GM23248 (cell line): ENCODE results near the gene GALNT7. TPM values are rescaled to one million over a fixed set of nuclear protein-coding genes. Genes with fewer than 3 reads are reported as not detected.

Source experiments
- DNase-seq: peaks from one replicate; pipeline ENCODE4 v3.0.0-alpha.2; 2015
- H2AFZ ChIP-seq: fragments of 200-600 bp; sonication (generic); 2 replicates; pipeline ENCODE4 v1.6.1; 2016; ENCODE audit warnings: antibody characterized with exemption
- H3F3A ChIP-seq: fragments of 200-600 bp; sonication (generic); 2 replicates; pipeline ENCODE4 v1.6.1; 2016; ENCODE audit warnings: mild to moderate bottlenecking, antibody characterized with exemption, mixed run types; ENCODE audit not compliant: insufficient read depth
- H3K27ac ChIP-seq: fragments of 200-600 bp; sonication (generic); 2 replicates; pipeline ENCODE4 v1.5.1; 2016; ENCODE audit warnings: mild to moderate bottlenecking
- H3K27me3 ChIP-seq: fragments of 200-600 bp; sonication (generic); replicated peaks from 2 replicates; pipeline ENCODE4 v1.6.1; 2016; ENCODE audit warnings: mild to moderate bottlenecking; ENCODE audit not compliant: insufficient read depth
- H3K36me3 ChIP-seq: fragments of 200-600 bp; sonication (generic); 2 replicates; pipeline ENCODE4 v1.6.1; 2016; ENCODE audit warnings: low read depth, mild to moderate bottlenecking
- H3K4me1 ChIP-seq: fragments of 200-600 bp; sonication (generic); 2 replicates; pipeline ENCODE4 v1.6.1; 2016; ENCODE audit warnings: mild to moderate bottlenecking; ENCODE audit not compliant: insufficient read depth
- H3K4me2 ChIP-seq: fragments of 200-600 bp; sonication (generic); one replicate; pipeline ENCODE4 v1.6.1; 2016; ENCODE audit warnings: mild to moderate bottlenecking; ENCODE audit not compliant: unreplicated experiment
- H3K4me3 ChIP-seq: fragments of 200-600 bp; sonication (generic); 2 replicates; pipeline ENCODE4 v1.5.1; 2016; ENCODE audit warnings: mild to moderate bottlenecking
- H3K79me2 ChIP-seq: fragments of 200-600 bp; sonication (generic); 2 replicates; pipeline ENCODE4 v1.6.1; 2016; ENCODE audit warnings: mild to moderate bottlenecking; ENCODE audit not compliant: insufficient read depth
- H3K9ac ChIP-seq: fragments of 200-600 bp; sonication (generic); 2 replicates; pipeline ENCODE4 v1.6.1; 2016; ENCODE audit warnings: mild to moderate bottlenecking
- H3K9me2 ChIP-seq: fragments of 200-600 bp; sonication (generic); 2 replicates; pipeline ENCODE4 v1.6.1; 2016; ENCODE audit warnings: mixed run types, mild to moderate bottlenecking, moderate library complexity; ENCODE audit not compliant: insufficient read depth
- H3K9me3 ChIP-seq: fragments of 200-600 bp; sonication (generic); one replicate; pipeline ENCODE4 v1.6.1; 2017; ENCODE audit warnings: low read depth
- H4K20me1 ChIP-seq: fragments of 200-600 bp; sonication (generic); 2 replicates; pipeline ENCODE4 v1.6.0; 2016; ENCODE audit not compliant: insufficient read depth
- EZH2 ChIP-seq: fragments of 200-600 bp; sonication (generic); IDR thresholded peaks from 2 replicates; pipeline ENCODE4 v1.6.1; 2018; ENCODE audit warnings: antibody characterized with exemption, mild to moderate bottlenecking; ENCODE audit not compliant: insufficient read depth, poor library complexity, severe bottlenecking
- EZH2phosphoT487 ChIP-seq: fragments of 200-600 bp; sonication (generic); IDR thresholded peaks from 2 replicates; pipeline ENCODE4 v1.6.1; 2018; ENCODE audit warnings: antibody characterized with exemption, moderate library complexity, mild to moderate bottlenecking, low read depth; ENCODE audit not compliant: insufficient read depth
- WGBS, 2 experiments: methylation state at CpG; one replicate each; pipeline ENCODE4 v1.1.6; 2015 to 2017; ENCODE audit warnings: low lambda C conversion rate in 2 of 2, low coverage in 1 of 2; ENCODE audit errors: missing lambda C conversion rate in 2 of 2; 5-methylcytosine and 5-hydroxymethylcytosine counted together
- in situ Hi-C: fragments of 300-500 bp; cut with MboI; formaldehyde crosslinking; loops from 2 replicates; pipeline ENCODE4 v1.15.0; 2020
- polyA plus RNA-seq: library from polyadenylated mRNA; unstranded; fragments of >200 nt; fragmentation: Nextera tagmentation; extraction: Ambion mirVana; gene quantifications from 2 replicates; pipeline ENCODE4 v1.2.1, GENCODE V29; 2016
- total RNA-seq: library from RNA; depleted of rRNA; stranded (reverse); fragments of >200 nt; shearing (Covaris generic); gene quantifications from 2 replicates; pipeline ENCODE4 v1.2.3, GENCODE V29; 2014

GALNT7 gene
- total and polyA plus RNA-seq, 2 experiments from 2014 or later, result 5.8 to 13.1 TPM

- H3K9me3 ChIP-seq, result no peaks in the 10 kb centered on the region
- TF ChIP-seq EZH2phosphoT487, result no peak
- no peak for DNase-seq
- no peak overlapping the region for H3K27ac ChIP-seq
- no peak overlapping the region for H3K4me2 ChIP-seq
- no peaks in the 10 kb centered on the region for H3K79me2 ChIP-seq
- WGBS, 2 experiments, result 75 to 79% methylated on average over 4 of the region's 4 CpGs
- H2AFZ ChIP-seq, result no peak overlapping the region
- H3K9ac ChIP-seq, result no peak overlapping the region
- in situ Hi-C loops, result no loop called here
- no peaks in the 10 kb centered on the region for H3K9me2 ChIP-seq
- no peak overlapping the region for H3K4me3 ChIP-seq
- H3K36me3 ChIP-seq, result no peaks in the 10 kb centered on the region
- H3F3A ChIP-seq, result no peaks in the 10 kb centered on the region
- no peaks in the 10 kb centered on the region for H4K20me1 ChIP-seq
- H3K27me3 ChIP-seq, result no peaks in the 10 kb centered on the region
- H3K4me1 ChIP-seq, result peaks cover 7% of the 10 kb centered on the region
These were observed 101.9 kb downstream of the GALNT7 start for GRCh38 chr4:173270312-173271027.

- no peak for TF ChIP-seq EZH2phosphoT487
- TF ChIP-seq EZH2, result no peak
- DNase-seq, result no peak
- Histone ChIP-seq H2AFZ (no peak overlapping the region), H3K27ac (no peak overlapping the region), H3K36me3 (no peaks in the 10 kb centered on the region), H3K4me2 (no peak overlapping the region), H3K27me3 (no peaks in the 10 kb centered on the region), H3F3A (no peaks in the 10 kb centered on the region), H3K79me2 (no peaks in the 10 kb centered on the region), H3K4me3 (no peak overlapping the region), H3K9ac (no peak overlapping the region), H3K9me2 (no peaks in the 10 kb centered on the region), H4K20me1 (no peaks in the 10 kb centered on the region), H3K9me3 (no peaks in the 10 kb centered on the region), H3K4me1 (peaks cover 7% of the 10 kb centered on the region)
- 94 to 97% methylated on average over 5 of the region's 5 CpGs for WGBS, 2 experiments
- in situ Hi-C loops, result no loop called here
These were observed 103.7 kb downstream of the GALNT7 start for GRCh38 chr4:173272314-173272713.

DNA sequence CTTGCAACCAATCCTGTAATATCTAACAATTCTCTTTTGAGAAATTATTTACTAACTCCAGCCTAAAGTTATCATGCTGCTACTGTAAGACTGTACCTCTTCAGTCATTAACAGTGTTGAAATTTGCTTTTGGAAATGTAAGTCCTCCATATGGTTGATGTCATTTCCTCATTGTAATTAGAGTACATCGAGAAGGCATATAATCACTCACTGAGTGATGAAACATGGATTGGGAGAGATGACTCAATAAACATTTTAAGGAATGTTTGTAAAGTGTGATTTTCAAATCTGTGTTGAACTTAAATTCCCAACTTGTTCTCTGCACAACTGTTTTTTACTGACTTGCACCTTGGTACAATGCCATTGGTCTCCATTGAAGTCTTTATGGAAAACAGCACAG is 104.4 kb downstream of the GALNT7 start:
- Histone ChIP-seq H3K4me2 (no peak overlapping the region), H3K79me2 (no peaks in the 10 kb centered on the region), H2AFZ (no peak overlapping the region), H3F3A (no peaks in the 10 kb centered on the region), H3K36me3 (no peaks in the 10 kb centered on the region), H4K20me1 (no peaks in the 10 kb centered on the region), H3K27ac (no peak overlapping the region), H3K9me2 (no peaks in the 10 kb centered on the region), H3K9ac (no peak overlapping the region), H3K9me3 (no peaks in the 10 kb centered on the region), H3K4me3 (no peak overlapping the region), H3K27me3 (no peaks in the 10 kb centered on the region), H3K4me1 (peaks cover 7% of the 10 kb centered on the region)
- in situ Hi-C loops, result no loop called here
- TF ChIP-seq EZH2 (no peak), EZH2phosphoT487 (no peak)
- WGBS, 2 experiments, result 0% methylated on average over 1 of the region's 1 CpG
- peak; percentile 35 for DNase-seq

DNA sequence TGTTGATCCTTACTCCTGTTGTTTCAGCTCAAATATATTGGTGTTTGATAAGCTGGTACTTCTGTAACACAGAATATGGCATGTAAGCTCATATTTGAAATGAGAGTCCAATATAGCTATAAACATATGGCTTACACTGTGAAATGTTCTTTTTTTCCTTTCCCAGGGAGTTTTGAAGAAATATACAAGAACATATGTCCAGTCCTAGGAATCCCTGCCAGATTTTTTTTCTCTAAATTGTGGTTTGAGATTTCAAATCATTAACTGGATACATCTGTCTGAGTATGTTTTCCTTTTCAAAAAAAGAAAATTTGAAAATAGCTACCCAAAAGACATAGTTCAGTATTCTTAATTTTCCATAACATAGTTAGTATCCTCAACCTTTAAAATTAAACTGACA is 105.3 kb downstream of the GALNT7 start:
- Histone ChIP-seq H4K20me1 (no peaks in the 10 kb centered on the region), H3K4me1 (peaks cover 7% of the 10 kb centered on the region), H3K4me2 (no peak overlapping the region), H3K9me3 (no peaks in the 10 kb centered on the region), H2AFZ (no peak overlapping the region), H3K79me2 (no peaks in the 10 kb centered on the region), H3F3A (no peaks in the 10 kb centered on the region), H3K36me3 (no peaks in the 10 kb centered on the region), H3K27me3 (no peaks in the 10 kb centered on the region), H3K9me2 (no peaks in the 10 kb centered on the region), H3K4me3 (no peak overlapping the region), H3K27ac (no peak overlapping the region), H3K9ac (no peak overlapping the region)
- in situ Hi-C loops, result no loop called here
- TF ChIP-seq EZH2 (no peak), EZH2phosphoT487 (no peak)
- DNase-seq, result no peak

DNA sequence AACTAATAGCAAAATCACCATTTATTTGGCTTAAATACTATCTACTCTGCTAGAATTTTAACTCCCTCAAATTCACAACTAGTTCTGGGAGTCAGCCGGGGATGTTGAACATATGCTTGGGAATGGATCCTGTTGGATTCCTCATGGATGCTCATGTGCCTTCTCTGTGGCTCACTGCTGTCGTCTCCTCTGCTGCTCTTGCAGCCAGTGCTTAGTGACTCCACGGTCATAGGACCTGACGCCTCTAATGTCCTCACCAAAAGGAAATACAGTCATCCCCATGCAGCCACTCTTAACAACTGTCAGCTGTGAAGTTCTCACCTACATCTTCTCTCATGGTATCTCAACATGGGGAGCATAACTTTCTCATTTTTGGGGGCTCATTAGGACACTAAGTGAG is 106.1 kb downstream of the GALNT7 start:
- no peak overlapping the region for H3K4me2 ChIP-seq
- whole genome bisulfite sequencing, 2 experiments, result 85 to 90% methylated on average over 4 of the region's 4 CpGs
- H3F3A ChIP-seq, result no peaks in the 10 kb centered on the region
- no peak overlapping the region for H3K9ac ChIP-seq
- TF ChIP-seq EZH2, result no peak
- TF ChIP-seq EZH2phosphoT487, result no peak
- in situ Hi-C loops, result no loop called here
- H3K36me3 ChIP-seq, result no peaks in the 10 kb centered on the region
- DNase-seq, result no peak
- H3K9me3 ChIP-seq, result no peaks in the 10 kb centered on the region
- peaks cover 7% of the 10 kb centered on the region for H3K4me1 ChIP-seq
- no peak overlapping the region for H3K27ac ChIP-seq
- no peak overlapping the region for H2AFZ ChIP-seq
- no peaks in the 10 kb centered on the region for H3K27me3 ChIP-seq
- H3K9me2 ChIP-seq, result no peaks in the 10 kb centered on the region
- no peaks in the 10 kb centered on the region for H4K20me1 ChIP-seq
- H3K79me2 ChIP-seq, result no peaks in the 10 kb centered on the region
- no peak overlapping the region for H3K4me3 ChIP-seq
